Left lung (tissue), 10 donors: ENCODE data around the gene C5orf15. TPM values are rescaled to one million over a fixed set of nuclear protein-coding genes. Genes with fewer than 3 reads are reported as not detected.

Experiments used
- ATAC-seq: fragments of 200-7000 bp; cut with Tn5 transposase; one replicate; pipeline ENCODE4 v1.9.1; 2020; ENCODE audit warnings: moderate library complexity
- DNase-seq, 4 donors: peaks; one replicate each; pipeline ENCODE4 v3.0.0-alpha.2; 2013 to 2020
- H3K27ac ChIP-seq, 2 donors: fragments of 200-600 bp; sonication (generic) in 1 of 2; one replicate each; pipeline versions ENCODE4 v1.5.0 to v1.8.0; 2020 to 2021
- H3K27me3 ChIP-seq, 2 donors: fragments of 200-600 bp; sonication (generic) in 1 of 2; one replicate each; pipeline versions ENCODE4 v1.5.0 to v1.8.0; 2020 to 2021
- H3K36me3 ChIP-seq, 2 donors: fragments of 200-600 bp; sonication (generic) in 1 of 2; one replicate each; pipeline versions ENCODE4 v1.5.0 to v1.8.0; 2020 to 2021
- H3K4me1 ChIP-seq, 2 donors: fragments of 200-600 bp; one replicate each; pipeline ENCODE4 v1.8.0; 2021
- H3K4me3 ChIP-seq, 2 donors: fragments of 200-600 bp; sonication (generic) in 1 of 2; one replicate each; pipeline versions ENCODE4 v1.5.0 to v1.8.0; 2020 to 2021; ENCODE audit warnings: mild to moderate bottlenecking in 1 of 2
- H3K9me3 ChIP-seq, 2 donors: fragments of 200-600 bp; sonication (generic) in 1 of 2; one replicate each; pipeline versions ENCODE4 v1.5.0 to v1.8.0; 2020 to 2021
- intact Hi-C, 2 donors: fragments of 100-400 bp; cut with DNase I; formaldehyde crosslinking; loops; one replicate each; pipeline versions ENCODE4 v1.11.2 to v1.14.2; 2022
- polyA plus RNA-seq, 6 donors: library from polyadenylated mRNA; unstranded; fragments of 120-200 nt; gene quantifications; one replicate each; pipeline ENCODE4 v1.2.1, GENCODE V29; 2013; ENCODE audit not compliant: insufficient read length in 6 of 6
- total RNA-seq, 2 donors: library from RNA; stranded (reverse); fragmentation: NEBNext Ultra II Directional; extraction: Animal tissue kit (Norgen Biotek cat#: 25700); gene quantifications; one replicate each; pipeline ENCODE4 v1.2.1, GENCODE V29; 2021
- TF ChIP-seq, protein P1 (sequence below), 2 donors: fragments of 200-600 bp; sonication (generic) in 1 of 2; IDR thresholded peaks; one replicate each; pipeline versions ENCODE4 v1.5.0 to v1.8.0; 2021; ENCODE audit warnings: antibody characterized with exemption in 2 of 2
- donor health status: DM: no; HTN: yes; CAD: no.
- donor health status: DM: no; HTN: no; CAD: no.

The C5orf15 gene
- total and polyA plus RNA-seq, 8 donors: 34.7 to 121 (median 115) TPM

DNA sequence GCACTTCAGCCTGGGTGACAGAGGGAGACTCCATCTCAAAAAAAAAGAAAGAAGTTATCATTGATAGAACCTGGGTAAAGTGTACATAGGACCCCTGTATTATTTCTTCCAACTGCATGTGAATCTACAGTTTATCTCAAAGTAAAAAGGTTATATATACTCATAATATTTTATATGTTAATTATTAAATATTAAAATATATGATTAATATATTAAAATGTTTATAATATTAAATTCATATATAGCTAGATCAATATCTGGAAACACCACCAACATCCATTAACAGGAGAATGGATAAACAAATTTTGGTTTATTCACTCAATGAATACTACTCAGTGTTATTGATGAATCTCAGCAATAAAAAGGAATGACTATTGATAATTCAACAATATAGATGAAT, 19.7 kb downstream of the C5orf15 start:
- Histone ChIP-seq H3K4me1 (peaks cover 8 to 9% of the 10 kb centered on the region in 2 donors), H3K27me3 (no peaks in the 10 kb centered on the region), H3K4me3 (no peak overlapping the region), H3K27ac (no peak overlapping the region), H3K9me3 (no peaks in the 10 kb centered on the region), H3K36me3 (no peaks in the 10 kb centered on the region)
- ATAC-seq: no peak
- TF ChIP-seq, protein P1, sequence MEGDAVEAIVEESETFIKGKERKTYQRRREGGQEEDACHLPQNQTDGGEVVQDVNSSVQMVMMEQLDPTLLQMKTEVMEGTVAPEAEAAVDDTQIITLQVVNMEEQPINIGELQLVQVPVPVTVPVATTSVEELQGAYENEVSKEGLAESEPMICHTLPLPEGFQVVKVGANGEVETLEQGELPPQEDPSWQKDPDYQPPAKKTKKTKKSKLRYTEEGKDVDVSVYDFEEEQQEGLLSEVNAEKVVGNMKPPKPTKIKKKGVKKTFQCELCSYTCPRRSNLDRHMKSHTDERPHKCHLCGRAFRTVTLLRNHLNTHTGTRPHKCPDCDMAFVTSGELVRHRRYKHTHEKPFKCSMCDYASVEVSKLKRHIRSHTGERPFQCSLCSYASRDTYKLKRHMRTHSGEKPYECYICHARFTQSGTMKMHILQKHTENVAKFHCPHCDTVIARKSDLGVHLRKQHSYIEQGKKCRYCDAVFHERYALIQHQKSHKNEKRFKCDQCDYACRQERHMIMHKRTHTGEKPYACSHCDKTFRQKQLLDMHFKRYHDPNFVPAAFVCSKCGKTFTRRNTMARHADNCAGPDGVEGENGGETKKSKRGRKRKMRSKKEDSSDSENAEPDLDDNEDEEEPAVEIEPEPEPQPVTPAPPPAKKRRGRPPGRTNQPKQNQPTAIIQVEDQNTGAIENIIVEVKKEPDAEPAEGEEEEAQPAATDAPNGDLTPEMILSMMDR (IDR thresholded peaks at IDR 0.05): no peak
- intact Hi-C loops: no loop called here
- peak in 1 of 4 donors; percentile 6 for DNase-seq

DNA sequence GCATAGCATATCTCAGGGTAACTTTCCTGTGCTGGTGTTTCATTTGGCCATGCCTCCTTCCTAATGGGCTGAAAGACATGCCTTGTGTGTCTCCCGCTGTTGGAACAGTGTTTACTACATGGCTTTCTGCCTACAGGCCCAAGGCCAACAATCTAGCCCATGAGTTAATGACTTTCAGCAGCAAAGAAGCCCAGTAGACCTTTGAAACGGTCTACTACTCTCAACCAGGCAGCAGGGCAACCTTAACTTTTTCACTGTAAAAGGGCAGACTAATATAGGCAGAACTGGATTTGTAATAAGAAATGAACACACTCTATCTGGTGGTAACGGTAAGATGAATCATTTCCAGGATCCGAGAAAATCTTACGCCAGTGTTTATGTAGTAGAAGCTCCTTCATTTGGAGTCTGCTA, 21.0 kb downstream of the C5orf15 start:
- Histone ChIP-seq H3K27ac (no peak overlapping the region), H3K4me1 (peaks cover 5% of the 10 kb centered on the region in 2 donors), H3K36me3 (no peaks in the 10 kb centered on the region), H3K4me3 (no peak overlapping the region), H3K27me3 (no peaks in the 10 kb centered on the region), H3K9me3 (no peaks in the 10 kb centered on the region)
- TF ChIP-seq, protein P1 (IDR thresholded peaks at IDR 0.05): no peak
- intact Hi-C loops: no loop called here
- peak in 1 of 4 donors; percentile 58 for DNase-seq
- ATAC-seq: no peak

DNA sequence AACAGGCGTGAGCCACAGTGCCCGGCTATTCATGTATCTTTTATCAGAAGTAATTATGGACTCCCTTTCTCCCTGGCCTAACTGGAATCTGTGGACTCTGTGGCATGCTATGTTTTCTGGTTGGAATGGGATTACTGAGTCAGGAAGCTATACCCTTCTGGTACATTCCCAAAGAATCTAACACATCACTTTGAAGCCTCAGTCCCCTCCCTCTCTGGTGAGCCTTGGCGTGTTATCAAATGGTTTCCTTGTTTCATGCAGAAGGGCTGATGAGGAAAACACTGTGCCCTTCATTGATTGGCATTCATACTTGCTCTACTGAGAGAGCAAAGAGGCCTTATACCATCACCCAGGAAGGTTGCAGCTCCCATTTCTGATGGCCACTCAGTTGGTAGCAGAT, 22.9 kb downstream of the C5orf15 start:
- Histone ChIP-seq H3K36me3 (no peaks in the 10 kb centered on the region), H3K27me3 (no peaks in the 10 kb centered on the region), H3K4me3 (no peak overlapping the region), H3K9me3 (no peaks in the 10 kb centered on the region), H3K4me1 (peaks cover 0 to 4% of the 10 kb centered on the region in 2 donors), H3K27ac (no peak overlapping the region)
- TF ChIP-seq, protein P1 (IDR thresholded peaks at IDR 0.05): no peak
- DNase-seq (no peak), ATAC-seq (no peak)
- intact Hi-C loops: no loop called here

DNA sequence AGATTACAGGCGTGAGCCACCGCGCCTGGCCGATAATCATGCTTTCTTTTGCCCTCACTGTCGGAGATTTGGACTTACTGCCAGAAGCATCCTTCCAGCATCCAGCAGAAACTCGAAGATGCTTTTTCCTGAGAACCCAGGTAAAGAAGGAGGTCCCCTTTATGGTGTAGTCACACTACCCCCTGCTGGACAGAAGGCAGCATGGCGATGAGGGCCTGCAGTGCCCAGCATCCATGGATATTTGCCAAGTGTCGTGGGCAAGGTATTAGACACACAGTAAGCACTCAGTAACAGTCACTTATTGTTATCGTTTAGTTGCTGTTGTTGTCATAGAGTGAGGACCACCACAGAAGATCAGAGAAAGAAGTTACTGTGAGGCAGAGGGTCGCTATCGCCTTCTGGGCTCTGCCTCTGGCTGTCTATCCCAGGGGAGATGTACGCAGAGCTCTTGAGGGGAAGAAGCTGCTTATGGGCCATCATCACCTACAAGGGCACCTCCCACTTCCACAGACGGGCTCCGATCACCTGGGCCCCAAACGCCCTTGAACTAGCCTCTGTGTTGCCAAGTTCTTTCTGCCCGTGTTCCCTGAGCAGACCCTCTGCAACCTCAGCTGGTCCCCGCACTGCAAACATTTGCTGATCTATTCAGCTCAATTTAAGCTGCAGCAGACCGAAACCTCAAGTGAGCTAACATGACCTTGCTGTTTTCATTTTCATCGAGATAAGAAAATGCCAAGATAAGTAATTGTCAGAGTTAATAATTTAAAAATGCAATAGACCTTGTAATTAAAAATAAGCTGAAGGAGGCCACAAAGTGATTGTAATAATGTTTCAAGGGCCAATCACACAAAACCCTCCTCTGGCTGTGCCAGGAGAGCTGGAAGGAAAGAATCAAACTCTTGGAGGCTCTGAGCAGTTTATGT, 23.9 kb downstream of the C5orf15 start:
- Histone ChIP-seq H3K27me3 (no peaks in the 10 kb centered on the region), H3K9me3 (no peaks in the 10 kb centered on the region), H3K4me3 (no peak overlapping the region), H3K36me3 (no peaks in the 10 kb centered on the region), H3K4me1 (peaks cover 0 to 4% of the 10 kb centered on the region in 2 donors), H3K27ac (no peak overlapping the region)
- peak in 2 of 4 donors; percentile 43 to 72 for DNase-seq
- TF ChIP-seq, protein P1 (IDR thresholded peaks at IDR 0.05): peak; percentile 30 to 68
- peak; percentile 80 for ATAC-seq
- intact Hi-C loops: no loop called here

DNA sequence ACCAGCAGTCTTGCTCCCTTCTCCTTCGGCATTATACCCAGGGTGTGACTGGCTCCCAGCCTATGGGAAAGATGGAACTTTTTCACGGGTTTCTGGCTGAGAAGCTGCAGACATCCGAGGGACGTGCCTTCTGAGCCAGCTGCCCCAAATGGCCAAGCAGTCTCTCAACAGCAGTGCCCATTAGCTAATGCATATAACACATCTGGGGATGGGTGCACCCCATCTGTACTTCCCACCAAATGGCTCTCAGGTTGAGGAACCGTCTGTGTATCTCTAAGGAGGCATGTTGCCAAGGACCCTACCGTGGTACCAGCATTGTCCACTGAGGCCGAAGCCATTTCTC, 25.0 kb downstream of the C5orf15 start:
- Histone ChIP-seq H3K9me3 (no peaks in the 10 kb centered on the region), H3K4me1 (peaks cover 0 to 4% of the 10 kb centered on the region in 2 donors), H3K27ac (no peak overlapping the region), H3K27me3 (no peaks in the 10 kb centered on the region), H3K4me3 (no peak overlapping the region), H3K36me3 (no peaks in the 10 kb centered on the region)
- DNase-seq: peak in 1 of 4 donors; percentile 11
- TF ChIP-seq, protein P1 (IDR thresholded peaks at IDR 0.05): no peak
- ATAC-seq: no peak
- intact Hi-C loops: no loop called here
